ENCODE results near the gene LIPK. TPM values are rescaled to one million over a fixed set of nuclear protein-coding genes. Genes with fewer than 3 reads are reported as not detected.

The LIPK gene
- total and polyA plus RNA-seq, 2 experiments from 2014 or later, result not detected

DNA sequence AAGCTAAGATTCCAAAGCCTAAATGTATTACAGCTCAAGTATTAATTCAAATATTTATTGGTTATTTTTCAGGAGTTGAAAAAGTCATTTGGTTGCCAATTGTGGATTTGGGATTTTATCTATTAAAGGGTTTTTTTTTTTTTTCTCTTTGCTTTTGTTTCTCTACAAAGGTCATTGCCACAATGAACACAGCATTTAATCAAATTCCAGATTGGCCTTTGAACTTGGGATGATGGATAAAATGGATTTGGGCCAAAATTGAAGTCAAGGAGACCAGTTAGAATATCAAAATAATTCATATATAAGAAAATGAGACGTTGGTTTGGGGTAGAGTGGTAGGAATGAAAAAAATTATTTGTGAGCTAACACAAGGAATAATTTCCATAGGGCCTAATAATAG lies 63.3 kb downstream of the LIPK start (continued):
- TF ChIP-seq EZH2phosphoT487 (IDR thresholded peaks at IDR 0.05; ENCODE audit: unreplicated experiment), result no peak
- TF ChIP-seq JUNB (IDR thresholded peaks at IDR 0.05; ENCODE audit: unreplicated experiment), result no peak
- TF ChIP-seq, protein P1, sequence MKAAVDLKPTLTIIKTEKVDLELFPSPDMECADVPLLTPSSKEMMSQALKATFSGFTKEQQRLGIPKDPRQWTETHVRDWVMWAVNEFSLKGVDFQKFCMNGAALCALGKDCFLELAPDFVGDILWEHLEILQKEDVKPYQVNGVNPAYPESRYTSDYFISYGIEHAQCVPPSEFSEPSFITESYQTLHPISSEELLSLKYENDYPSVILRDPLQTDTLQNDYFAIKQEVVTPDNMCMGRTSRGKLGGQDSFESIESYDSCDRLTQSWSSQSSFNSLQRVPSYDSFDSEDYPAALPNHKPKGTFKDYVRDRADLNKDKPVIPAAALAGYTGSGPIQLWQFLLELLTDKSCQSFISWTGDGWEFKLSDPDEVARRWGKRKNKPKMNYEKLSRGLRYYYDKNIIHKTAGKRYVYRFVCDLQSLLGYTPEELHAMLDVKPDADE (IDR thresholded peaks at IDR 0.05), result no peak
- TF ChIP-seq STAT1 (IDR thresholded peaks at IDR 0.05; ENCODE audit: unreplicated experiment), result no peak
- TF ChIP-seq, protein P2, sequence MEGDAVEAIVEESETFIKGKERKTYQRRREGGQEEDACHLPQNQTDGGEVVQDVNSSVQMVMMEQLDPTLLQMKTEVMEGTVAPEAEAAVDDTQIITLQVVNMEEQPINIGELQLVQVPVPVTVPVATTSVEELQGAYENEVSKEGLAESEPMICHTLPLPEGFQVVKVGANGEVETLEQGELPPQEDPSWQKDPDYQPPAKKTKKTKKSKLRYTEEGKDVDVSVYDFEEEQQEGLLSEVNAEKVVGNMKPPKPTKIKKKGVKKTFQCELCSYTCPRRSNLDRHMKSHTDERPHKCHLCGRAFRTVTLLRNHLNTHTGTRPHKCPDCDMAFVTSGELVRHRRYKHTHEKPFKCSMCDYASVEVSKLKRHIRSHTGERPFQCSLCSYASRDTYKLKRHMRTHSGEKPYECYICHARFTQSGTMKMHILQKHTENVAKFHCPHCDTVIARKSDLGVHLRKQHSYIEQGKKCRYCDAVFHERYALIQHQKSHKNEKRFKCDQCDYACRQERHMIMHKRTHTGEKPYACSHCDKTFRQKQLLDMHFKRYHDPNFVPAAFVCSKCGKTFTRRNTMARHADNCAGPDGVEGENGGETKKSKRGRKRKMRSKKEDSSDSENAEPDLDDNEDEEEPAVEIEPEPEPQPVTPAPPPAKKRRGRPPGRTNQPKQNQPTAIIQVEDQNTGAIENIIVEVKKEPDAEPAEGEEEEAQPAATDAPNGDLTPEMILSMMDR (conservative IDR thresholded peaks at IDR 0.05; ENCODE audit: low read depth in 2 of 2), result no peak
- TF ChIP-seq, protein P3, sequence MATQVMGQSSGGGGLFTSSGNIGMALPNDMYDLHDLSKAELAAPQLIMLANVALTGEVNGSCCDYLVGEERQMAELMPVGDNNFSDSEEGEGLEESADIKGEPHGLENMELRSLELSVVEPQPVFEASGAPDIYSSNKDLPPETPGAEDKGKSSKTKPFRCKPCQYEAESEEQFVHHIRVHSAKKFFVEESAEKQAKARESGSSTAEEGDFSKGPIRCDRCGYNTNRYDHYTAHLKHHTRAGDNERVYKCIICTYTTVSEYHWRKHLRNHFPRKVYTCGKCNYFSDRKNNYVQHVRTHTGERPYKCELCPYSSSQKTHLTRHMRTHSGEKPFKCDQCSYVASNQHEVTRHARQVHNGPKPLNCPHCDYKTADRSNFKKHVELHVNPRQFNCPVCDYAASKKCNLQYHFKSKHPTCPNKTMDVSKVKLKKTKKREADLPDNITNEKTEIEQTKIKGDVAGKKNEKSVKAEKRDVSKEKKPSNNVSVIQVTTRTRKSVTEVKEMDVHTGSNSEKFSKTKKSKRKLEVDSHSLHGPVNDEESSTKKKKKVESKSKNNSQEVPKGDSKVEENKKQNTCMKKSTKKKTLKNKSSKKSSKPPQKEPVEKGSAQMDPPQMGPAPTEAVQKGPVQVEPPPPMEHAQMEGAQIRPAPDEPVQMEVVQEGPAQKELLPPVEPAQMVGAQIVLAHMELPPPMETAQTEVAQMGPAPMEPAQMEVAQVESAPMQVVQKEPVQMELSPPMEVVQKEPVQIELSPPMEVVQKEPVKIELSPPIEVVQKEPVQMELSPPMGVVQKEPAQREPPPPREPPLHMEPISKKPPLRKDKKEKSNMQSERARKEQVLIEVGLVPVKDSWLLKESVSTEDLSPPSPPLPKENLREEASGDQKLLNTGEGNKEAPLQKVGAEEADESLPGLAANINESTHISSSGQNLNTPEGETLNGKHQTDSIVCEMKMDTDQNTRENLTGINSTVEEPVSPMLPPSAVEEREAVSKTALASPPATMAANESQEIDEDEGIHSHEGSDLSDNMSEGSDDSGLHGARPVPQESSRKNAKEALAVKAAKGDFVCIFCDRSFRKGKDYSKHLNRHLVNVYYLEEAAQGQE (IDR thresholded peaks at IDR 0.05; ENCODE audit: unreplicated experiment), result no peak
- TF ChIP-seq POLR2AphosphoS5 (IDR thresholded peaks at IDR 0.05; ENCODE audit: low read depth), result no peak

DNA sequence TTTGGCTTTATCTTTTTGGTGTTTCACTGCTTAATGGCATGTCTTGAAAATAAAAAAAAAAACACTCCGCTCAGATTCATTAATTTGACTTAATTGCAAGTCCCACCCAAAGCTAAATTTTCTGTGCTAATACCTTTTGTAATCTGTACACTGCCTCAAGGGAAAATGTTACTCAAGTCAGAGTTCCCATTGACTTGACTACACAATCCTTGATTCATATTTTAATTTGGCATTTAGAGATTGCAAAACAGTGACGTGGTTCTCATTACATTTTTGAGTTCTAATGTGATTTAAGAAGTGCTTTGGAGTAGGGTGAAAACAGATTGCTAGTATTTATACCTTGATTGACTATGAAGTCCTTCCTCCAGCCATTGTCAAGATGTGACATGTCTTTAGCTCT lies 75.2 kb downstream of the LIPK start:
- Histone ChIP-seq H3K36me3 (ENCODE audit: insufficient read depth) (no peaks in the 10 kb centered on the region), H2AFZ (no peak overlapping the region), H3K4me2 (no peak overlapping the region), H3K4me1 (ENCODE audit: insufficient read depth) (no peaks in the 10 kb centered on the region), H3K4me3 (no peak overlapping the region), H3F3A (replicated peaks; ENCODE audit: low read depth) (no peaks in the 10 kb centered on the region), H3K27ac (ENCODE audit: low read depth) (no peak overlapping the region), H3K27me3 (ENCODE audit: insufficient read depth) (no peaks in the 10 kb centered on the region), H4K20me1 (replicated peaks; ENCODE audit: insufficient read depth) (no peaks in the 10 kb centered on the region), H3K9me2 (ENCODE audit: insufficient read depth) (peaks cover 7% of the 10 kb centered on the region; the same call in 1 of the 2 replicates), H3K79me2 (replicated peaks; ENCODE audit: insufficient read depth) (no peaks in the 10 kb centered on the region)
- Mint-ChIP-seq H3K27me3 (ENCODE audit: insufficient read depth, low read depth, poor library complexity) (no peaks in the 10 kb centered on the region), H3K4me3 (no peak overlapping the region), H3K9me3 (no peaks in the 10 kb centered on the region), H3K36me3 (ENCODE audit: low read depth) (no peaks in the 10 kb centered on the region), H3K27ac (no peak overlapping the region), H3K4me1 (no peaks in the 10 kb centered on the region)
- ATAC-seq, result no peak
- no peak for DNase-seq (ENCODE audit: low spot score)
- TF ChIP-seq, protein P4, sequence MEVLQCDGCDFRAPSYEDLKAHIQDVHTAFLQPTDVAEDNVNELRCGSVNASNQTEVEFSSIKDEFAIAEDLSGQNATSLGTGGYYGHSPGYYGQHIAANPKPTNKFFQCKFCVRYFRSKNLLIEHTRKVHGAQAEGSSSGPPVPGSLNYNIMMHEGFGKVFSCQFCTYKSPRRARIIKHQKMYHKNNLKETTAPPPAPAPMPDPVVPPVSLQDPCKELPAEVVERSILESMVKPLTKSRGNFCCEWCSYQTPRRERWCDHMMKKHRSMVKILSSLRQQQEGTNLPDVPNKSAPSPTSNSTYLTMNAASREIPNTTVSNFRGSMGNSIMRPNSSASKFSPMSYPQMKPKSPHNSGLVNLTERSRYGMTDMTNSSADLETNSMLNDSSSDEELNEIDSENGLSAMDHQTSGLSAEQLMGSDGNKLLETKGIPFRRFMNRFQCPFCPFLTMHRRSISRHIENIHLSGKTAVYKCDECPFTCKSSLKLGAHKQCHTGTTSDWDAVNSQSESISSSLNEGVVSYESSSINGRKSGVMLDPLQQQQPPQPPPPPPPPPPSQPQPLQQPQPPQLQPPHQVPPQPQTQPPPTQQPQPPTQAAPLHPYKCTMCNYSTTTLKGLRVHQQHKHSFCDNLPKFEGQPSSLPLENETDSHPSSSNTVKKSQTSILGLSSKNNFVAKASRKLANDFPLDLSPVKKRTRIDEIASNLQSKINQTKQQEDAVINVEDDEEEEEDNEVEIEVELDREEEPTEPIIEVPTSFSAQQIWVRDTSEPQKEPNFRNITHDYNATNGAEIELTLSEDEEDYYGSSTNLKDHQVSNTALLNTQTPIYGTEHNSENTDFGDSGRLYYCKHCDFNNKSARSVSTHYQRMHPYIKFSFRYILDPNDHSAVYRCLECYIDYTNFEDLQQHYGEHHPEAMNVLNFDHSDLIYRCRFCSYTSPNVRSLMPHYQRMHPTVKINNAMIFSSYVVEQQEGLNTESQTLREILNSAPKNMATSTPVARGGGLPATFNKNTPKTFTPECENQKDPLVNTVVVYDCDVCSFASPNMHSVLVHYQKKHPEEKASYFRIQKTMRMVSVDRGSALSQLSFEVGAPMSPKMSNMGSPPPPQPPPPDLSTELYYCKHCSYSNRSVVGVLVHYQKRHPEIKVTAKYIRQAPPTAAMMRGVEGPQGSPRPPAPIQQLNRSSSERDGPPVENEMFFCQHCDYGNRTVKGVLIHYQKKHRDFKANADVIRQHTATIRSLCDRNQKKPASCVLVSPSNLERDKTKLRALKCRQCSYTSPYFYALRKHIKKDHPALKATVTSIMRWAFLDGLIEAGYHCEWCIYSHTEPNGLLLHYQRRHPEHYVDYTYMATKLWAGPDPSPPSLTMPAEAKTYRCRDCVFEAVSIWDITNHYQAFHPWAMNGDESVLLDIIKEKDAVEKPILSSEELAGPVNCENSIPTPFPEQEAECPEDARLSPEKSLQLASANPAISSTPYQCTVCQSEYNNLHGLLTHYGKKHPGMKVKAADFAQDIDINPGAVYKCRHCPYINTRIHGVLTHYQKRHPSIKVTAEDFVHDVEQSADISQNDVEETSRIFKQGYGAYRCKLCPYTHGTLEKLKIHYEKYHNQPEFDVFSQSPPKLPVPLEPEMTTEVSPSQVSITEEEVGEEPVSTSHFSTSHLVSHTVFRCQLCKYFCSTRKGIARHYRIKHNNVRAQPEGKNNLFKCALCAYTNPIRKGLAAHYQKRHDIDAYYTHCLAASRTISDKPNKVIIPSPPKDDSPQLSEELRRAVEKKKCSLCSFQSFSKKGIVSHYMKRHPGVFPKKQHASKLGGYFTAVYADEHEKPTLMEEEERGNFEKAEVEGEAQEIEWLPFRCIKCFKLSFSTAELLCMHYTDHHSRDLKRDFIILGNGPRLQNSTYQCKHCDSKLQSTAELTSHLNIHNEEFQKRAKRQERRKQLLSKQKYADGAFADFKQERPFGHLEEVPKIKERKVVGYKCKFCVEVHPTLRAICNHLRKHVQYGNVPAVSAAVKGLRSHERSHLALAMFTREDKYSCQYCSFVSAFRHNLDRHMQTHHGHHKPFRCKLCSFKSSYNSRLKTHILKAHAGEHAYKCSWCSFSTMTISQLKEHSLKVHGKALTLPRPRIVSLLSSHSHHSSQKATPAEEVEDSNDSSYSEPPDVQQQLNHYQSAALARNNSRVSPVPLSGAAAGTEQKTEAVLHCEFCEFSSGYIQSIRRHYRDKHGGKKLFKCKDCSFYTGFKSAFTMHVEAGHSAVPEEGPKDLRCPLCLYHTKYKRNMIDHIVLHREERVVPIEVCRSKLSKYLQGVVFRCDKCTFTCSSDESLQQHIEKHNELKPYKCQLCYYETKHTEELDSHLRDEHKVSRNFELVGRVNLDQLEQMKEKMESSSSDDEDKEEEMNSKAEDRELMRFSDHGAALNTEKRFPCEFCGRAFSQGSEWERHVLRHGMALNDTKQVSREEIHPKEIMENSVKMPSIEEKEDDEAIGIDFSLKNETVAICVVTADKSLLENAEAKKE (CRISPR knock-in tag; IDR thresholded peaks at IDR 0.05), result no peak
- TF ChIP-seq, protein P2 (conservative IDR thresholded peaks at IDR 0.05; ENCODE audit: low read depth in 2 of 2), result no peak
- TF ChIP-seq CREB1 (CRISPR knock-in tag; IDR thresholded peaks at IDR 0.05; ENCODE audit: low read depth), result no peak
- no peak for TF ChIP-seq JUNB (IDR thresholded peaks at IDR 0.05; ENCODE audit: unreplicated experiment)
- no peak for TF ChIP-seq ZNF331 (CRISPR knock-in tag; IDR thresholded peaks at IDR 0.05; ENCODE audit: low read depth)
